IMR-90 (cell line): ENCODE measurements around the gene COX8A. TPM values are rescaled to one million over a fixed set of nuclear protein-coding genes. Genes with fewer than 3 reads are reported as not detected.
A peak's percentile ranks its signal among the peaks of the same experiment; 100 is the strongest.
"Not testable (repeated sequence)": the region's sequence is repeated elsewhere in the genome, so short reads cannot be mapped to it uniquely, and the experiment has no call there.

ENCODE experiments used
- ATAC-seq: fragments of 200-7000 bp; cut with Tn5 transposase; 2 replicates; pipeline ENCODE4 v1.9.1; 2020; ENCODE audit warnings: low read depth, mild to moderate bottlenecking, moderate library complexity
- BruUV-seq: library from RNA; stranded (reverse); fragments of 400-500 nt; replicated peaks from 2 replicates; lab custom pipeline; 2021; lab: Mats Ljungman, UMichigan
- CTCF ChIA-PET: fragments of 300-600 bp; formaldehyde crosslinking; extraction: SDS; loops from one replicate; lab custom pipeline; 2021; ENCODE audit warnings: antibody characterized with exemption; lab: Yijun Ruan, JAX
- POLR2A ChIA-PET: fragments of 300-600 bp; sonication (Branson Sonifier 250); formaldehyde crosslinking; loops from one replicate; lab custom pipeline; 2022; ENCODE audit warnings: antibody characterized with exemption; ENCODE audit not compliant: unreplicated experiment; lab: Charles Lee
- DNase-seq: peaks from one replicate; pipeline ENCODE4 v3.0.0; 2013
- H2AFZ ChIP-seq: replicated peaks from 2 replicates; pipeline ENCODE3; 2013; ENCODE audit warnings: low read length, mild to moderate bottlenecking; ENCODE audit not compliant: poor library complexity
- H2AK5ac ChIP-seq: 2 replicates; pipeline ENCODE4 v1.6.1; 2013; ENCODE audit warnings: low read depth, low read length, inconsistent platforms
- H2AK9ac ChIP-seq: replicated peaks from 2 replicates; pipeline ENCODE3; 2013; ENCODE audit warnings: mild to moderate bottlenecking, low read depth, low read length, moderate library complexity; ENCODE audit not compliant: poor library complexity
- H2BK120ac ChIP-seq: 2 replicates; pipeline ENCODE4 v1.6.1; 2013; ENCODE audit warnings: low read depth, low read length, inconsistent platforms
- H2BK15ac ChIP-seq: 3 replicates; pipeline ENCODE4 v1.6.1; 2013; ENCODE audit warnings: low read depth, low read length, inconsistent platforms
- H2BK20ac ChIP-seq: 2 replicates; pipeline ENCODE4 v1.6.1; 2013; ENCODE audit warnings: low read depth, mild to moderate bottlenecking, inconsistent platforms, low read length, moderate library complexity
- H2BK5ac ChIP-seq: 2 replicates; pipeline ENCODE4 v1.6.1; 2013; ENCODE audit warnings: mild to moderate bottlenecking, low read depth, low read length, inconsistent platforms; ENCODE audit not compliant: poor library complexity, severe bottlenecking
- H3K14ac ChIP-seq: replicated peaks from 2 replicates; pipeline ENCODE4 v1.6.1; 2013; ENCODE audit warnings: low read depth, low read length, inconsistent platforms
- H3K18ac ChIP-seq: 2 replicates; pipeline ENCODE4 v1.6.1; 2013; ENCODE audit warnings: low read depth, low read length, control low read depth
- H3K23ac ChIP-seq: 2 replicates; pipeline ENCODE4 v1.6.1; 2013; ENCODE audit warnings: low read depth, low read length, inconsistent platforms
- H3K27ac ChIP-seq: 2 replicates; pipeline ENCODE4 v1.5.1; 2013; ENCODE audit warnings: mild to moderate bottlenecking, control low read depth, low read length; ENCODE audit not compliant: insufficient read depth
- H3K27me3 ChIP-seq: 2 replicates; pipeline ENCODE4 v1.6.1; 2013; ENCODE audit warnings: low read length; ENCODE audit not compliant: control insufficient read depth, insufficient read depth
- H3K36me3 ChIP-seq: 2 replicates; pipeline ENCODE4 v1.6.1; 2013; ENCODE audit warnings: low read length, mixed read lengths; ENCODE audit not compliant: control insufficient read depth, insufficient read depth
- H3K4ac ChIP-seq: 2 replicates; pipeline ENCODE4 v1.6.1; 2013; ENCODE audit warnings: low read depth, low read length, inconsistent platforms
- H3K4me1 ChIP-seq: 2 replicates; pipeline ENCODE4 v1.6.1; 2013; ENCODE audit warnings: low read length, mixed read lengths; ENCODE audit not compliant: control insufficient read depth, insufficient read depth
- H3K4me2 ChIP-seq: 2 replicates; pipeline ENCODE4 v1.6.1; 2013; ENCODE audit warnings: low read depth, mild to moderate bottlenecking, control low read depth, low read length, moderate library complexity
- H3K4me3 ChIP-seq: 2 replicates; pipeline ENCODE4 v1.5.1; 2013; ENCODE audit warnings: low read depth, mild to moderate bottlenecking, control low read depth, low read length, moderate library complexity; ENCODE audit not compliant: insufficient read depth
- H3K56ac ChIP-seq: 2 replicates; pipeline ENCODE4 v1.6.1; 2013; ENCODE audit warnings: low read length, inconsistent platforms; ENCODE audit not compliant: insufficient read depth; ENCODE audit errors: extremely low read depth
- H3K79me1 ChIP-seq, 2 experiments: 2 replicates each; pipeline ENCODE4 v1.6.1; 2013; ENCODE audit warnings: low read length in 2 of 2, inconsistent platforms in 1 of 2, low read depth in 1 of 2
- H3K9ac ChIP-seq: 2 replicates; pipeline ENCODE4 v1.6.1; 2013; ENCODE audit warnings: low read depth, low read length, control low read depth
- H3K9me1 ChIP-seq: 2 replicates; pipeline ENCODE4 v1.6.1; 2013; ENCODE audit warnings: low read length, inconsistent platforms; ENCODE audit not compliant: insufficient read depth
- H3K9me3 ChIP-seq: 2 replicates; pipeline ENCODE4 v1.6.1; 2013; ENCODE audit warnings: low read length; ENCODE audit not compliant: control insufficient read depth, insufficient read depth
- H4K20me1 ChIP-seq: 2 replicates; pipeline ENCODE4 v1.6.1; 2013; ENCODE audit warnings: low read length, inconsistent platforms; ENCODE audit not compliant: insufficient read depth
- H4K5ac ChIP-seq: 2 replicates; pipeline ENCODE4 v1.6.1; 2013; ENCODE audit warnings: mild to moderate bottlenecking, low read depth, low read length, control low read depth
- H4K8ac ChIP-seq, 2 experiments: 2 replicates each; pipeline ENCODE4 v1.6.1; 2013; ENCODE audit warnings: low read depth in 2 of 2, low read length in 2 of 2, control low read depth in 1 of 2, inconsistent platforms in 1 of 2
- H4K91ac ChIP-seq: 2 replicates; pipeline ENCODE4 v1.6.1; 2013; ENCODE audit warnings: low read depth, low read length, inconsistent platforms; ENCODE audit not compliant: insufficient read depth
- BHLHE40 ChIP-seq: fragments of 150-350 bp; IDR thresholded peaks from 2 replicates; pipeline ENCODE4 v1.6.1; 2016; ENCODE audit warnings: mild to moderate bottlenecking, low read depth, low read length
- RCOR1 ChIP-seq: IDR thresholded peaks from 2 replicates; pipeline ENCODE4 v1.6.1; 2012; ENCODE audit warnings: mild to moderate bottlenecking, low read length, improper control_type of control experiment; ENCODE audit not compliant: insufficient replicate concordance
- SMC3 ChIP-seq: fragments of 150-350 bp; IDR thresholded peaks from 2 replicates; pipeline ENCODE4 v1.6.1; 2016; ENCODE audit warnings: low read depth, mild to moderate bottlenecking, antibody characterized with exemption, low read length, moderate library complexity
- WGBS, 2 experiments: methylation state at CpG; one replicate each; pipeline versions ENCODE4 v1.1.5 to v1.1.7; 2013; ENCODE audit warnings: missing lambda C conversion rate in 2 of 2; ENCODE audit not compliant: insufficient read length in 1 of 2; ENCODE audit errors: extremely low coverage in 2 of 2; 5-methylcytosine and 5-hydroxymethylcytosine counted together
- dilution Hi-C: fragments of 300-500 bp; cut with HindIII; formaldehyde crosslinking; loops from one replicate; pipeline ENCODE4 v1.14.3; 2018; ENCODE audit warnings: low sequenced_read_pairs; ENCODE audit not compliant: unreplicated experiment
- in situ Hi-C: fragments of 300-500 bp; cut with MboI; formaldehyde crosslinking; loops from 3 replicates; pipeline ENCODE4 v1.14.3; 2019; ENCODE audit warnings: low sequenced_read_pairs, inconsistent platforms, mixed read lengths
- intact Hi-C: fragments of 100-400 bp; cut with micrococcal nuclease; formaldehyde crosslinking; loops from 2 replicates; pipeline ENCODE4 v1.10.0; 2022
- polyA plus RNA-seq, 3 experiments: library from polyadenylated mRNA; depleted of rRNA; stranded (reverse); fragments of >200 nt; gene quantifications; 2 replicates each; pipeline ENCODE4 v1.2.3, GENCODE V29; 2012; ENCODE audit warnings: low replicate concordance in 1 of 3
- total RNA-seq: library from RNA; depleted of rRNA; stranded (reverse); fragments of >200 nt; gene quantifications from 2 replicates; pipeline ENCODE4 v1.2.3, GENCODE V29; 2012

Gene COX8A
- total and polyA plus RNA-seq, 2 of the 4 experiments (the other 2 are of a cell fraction), result 250 to 598 TPM

- peaks cover 7% of the 10 kb centered on the region; the same call in 1 of the 2 replicates for H3K4me1 ChIP-seq
- no peaks in the 10 kb centered on the region for H3K27me3 ChIP-seq
- in situ Hi-C loops, result no loop called here
- H3K56ac ChIP-seq, result no peak overlapping the region
- 59% methylated on average over 5 of the region's 19 CpGs; no CpG with 5 or more reads in 1 of the 2 experiments for WGBS, 2 experiments
- no TSS peak for BruUV-seq
- no peaks in the 10 kb centered on the region for H3K9me1 ChIP-seq
- no peaks in the 10 kb centered on the region for H4K20me1 ChIP-seq
- no peak overlapping the region; the same call in 1 of the 2 replicates for H3K9ac ChIP-seq
- no peak overlapping the region for H3K14ac ChIP-seq
- ChIA-PET POLR2A (interaction anchor here (0.6 kb wide), 1 partner anchor 26 kb away, joined by 7 read pairs; no protein-coding TSS in a partner anchor), CTCF (interaction anchor here (0.6 to 0.7 kb wide), 2 partner anchors 18 to 179 kb away, joined by 3 read pairs; no protein-coding TSS in a partner anchor)
- no peak overlapping the region; the same call in 1 of the 2 replicates for H4K5ac ChIP-seq
- H3K9me3 ChIP-seq, result no peaks in the 10 kb centered on the region
- no peak overlapping the region for H2AK5ac ChIP-seq
- no peak overlapping the region for H3K4me3 ChIP-seq
- TF ChIP-seq RCOR1, result no peak
- TF ChIP-seq BHLHE40, result no peak
- no peak for TF ChIP-seq SMC3
- dilution Hi-C loops, result no loop called here
- H2BK20ac ChIP-seq, result no peak overlapping the region
- H3K79me1 ChIP-seq, result no peaks in the 10 kb centered on the region
- DNase-seq, result peak; percentile 31
- H3K4me2 ChIP-seq, result no peak overlapping the region; the same call in 1 of the 2 replicates
- no peak overlapping the region for H3K27ac ChIP-seq
- H2BK120ac ChIP-seq, result no peak overlapping the region
- no peak overlapping the region for H4K91ac ChIP-seq
- no peak overlapping the region for H2BK15ac ChIP-seq
- no peak overlapping the region for H3K23ac ChIP-seq
- no peaks in the 10 kb centered on the region; the same call in 1 of the 2 replicates for H3K36me3 ChIP-seq
- intact Hi-C loops, result no loop called here
- H3K4ac ChIP-seq, result no peak overlapping the region; the same call in 1 of the 2 replicates
- no peak overlapping the region for H2BK5ac ChIP-seq
- H2AK9ac ChIP-seq, result no peak overlapping the region
- peak overlapping the region; percentile 40 for H2AFZ ChIP-seq
- ATAC-seq, result peak; percentile 88
- H3K18ac ChIP-seq, result no peak overlapping the region; the same call in 1 of the 2 replicates
- 0 out of 4 replicates have a peak overlapping the region, but pooled peaks of 1 of the 2 experiments have one; percentile 39 for H4K8ac ChIP-seq
These were observed 12.6 kb upstream of the COX8A start for GRCh38 chr11:63961608-63962412.

- dilution Hi-C loops, result not testable (repeated sequence)
These were observed 10.5 kb upstream of the COX8A start for GRCh38 chr11:63963895-63964294.

More at GRCh38 chr11:63963895-63964294, 10.5 kb upstream of the COX8A start:
- H3K14ac ChIP-seq, H3K27me3 ChIP-seq, H4K20me1 ChIP-seq, H2AFZ ChIP-seq, H3K18ac ChIP-seq, H4K8ac ChIP-seq, POLR2A ChIA-PET, H3K9me3 ChIP-seq, ATAC-seq, H2BK20ac ChIP-seq, BruUV-seq, H3K9ac ChIP-seq, H3K36me3 ChIP-seq, H3K56ac ChIP-seq, H3K27ac ChIP-seq, H3K4me2 ChIP-seq, H3K4me3 ChIP-seq, H4K5ac ChIP-seq, H3K4me1 ChIP-seq, in situ Hi-C loops, H2BK15ac ChIP-seq, H2BK5ac ChIP-seq, CTCF ChIA-PET, H2AK9ac ChIP-seq, H3K23ac ChIP-seq, H3K9me1 ChIP-seq, H3K79me1 ChIP-seq, H2BK120ac ChIP-seq, H2AK5ac ChIP-seq, H3K4ac ChIP-seq, intact Hi-C loops, DNase-seq, H4K91ac ChIP-seq: not testable (repeated sequence)
- no CpG with 5 or more reads among the region's 4 CpGs for WGBS, 2 experiments
